K562 (cell line): ENCODE data around the gene SMAP2. TPM values are rescaled to one million over a fixed set of nuclear protein-coding genes. Genes with fewer than 3 reads are reported as not detected.

Experiments
- ATF1 ChIP-seq, 2 experiments: fragments of 450-650 bp in 1 of 2; IDR thresholded peaks; 2 replicates each; pipeline ENCODE4 v1.6.1; 2016; ENCODE audit warnings: missing compliant biosample characterization in 1 of 2, missing genetic modification characterization in 1 of 2
- CAMTA2 ChIP-seq: fragments of 250-450 bp; sonication (Bioruptor Pico); conservative IDR thresholded peaks from 2 replicates; pipeline ENCODE4 v1.5.1; 2022
- CBX3 ChIP-seq, 2 experiments: IDR thresholded peaks; 1 replicate in 1 of 2; 2 replicates in 1 of 2; pipeline ENCODE4 v1.6.1; 2012; ENCODE audit warnings: inconsistent platforms in 2 of 2, low read length in 2 of 2, borderline replicate concordance in 1 of 2, control low read depth in 1 of 2
- CCNT2 ChIP-seq: IDR thresholded peaks from 2 replicates; pipeline ENCODE4 v1.6.1; 2011; ENCODE audit warnings: borderline replicate concordance, low read depth, mild to moderate bottlenecking, moderate library complexity, mixed read lengths, low read length; ENCODE audit not compliant: insufficient read length; ENCODE audit errors: extremely low read depth
- DACH1 ChIP-seq: fragments of 450-650 bp; IDR thresholded peaks from 2 replicates; pipeline ENCODE4 v1.6.1; 2018; ENCODE audit not compliant: partially characterized antibody
- FOXK1 ChIP-seq: sonication (generic); formaldehyde crosslinking; IDR thresholded peaks from 2 replicates; pipeline ENCODE4 v1.8.0; 2022; ENCODE audit warnings: missing genetic modification reagents, mild to moderate bottlenecking, borderline replicate concordance
- MED1 ChIP-seq: sonication (generic); formaldehyde crosslinking; IDR thresholded peaks from 2 replicates; pipeline ENCODE4 v1.8.1; 2023; ENCODE audit warnings: missing genetic modification reagents, borderline replicate concordance
- NR1H2 ChIP-seq: sonication (generic); formaldehyde crosslinking; IDR thresholded peaks from 2 replicates; pipeline ENCODE4 v1.4.0; 2020; ENCODE audit warnings: mild to moderate bottlenecking, missing genetic modification reagents
- NRF1 ChIP-seq, 2 experiments: fragments of 450-650 bp; IDR thresholded peaks in 1 of 2; conservative IDR thresholded peaks in 1 of 2; 2 replicates each; pipeline ENCODE4 v1.6.1; 2014; ENCODE audit warnings: mild to moderate bottlenecking in 2 of 2
- PHB ChIP-seq: fragments of 250-450 bp; sonication (Bioruptor Pico); IDR thresholded peaks from 2 replicates; pipeline ENCODE4 v1.5.0; 2021
- PRMT5 ChIP-seq: sonication (generic); formaldehyde crosslinking; IDR thresholded peaks from 2 replicates; pipeline ENCODE4 v1.5.0; 2020; ENCODE audit warnings: missing genetic modification reagents
- RBM14 ChIP-seq: fragments of 200-400 bp; formaldehyde crosslinking; IDR thresholded peaks from 2 replicates; pipeline ENCODE4 v1.6.1; 2018; ENCODE audit warnings: low read depth, mild to moderate bottlenecking, low read length, moderate library complexity, borderline replicate concordance; ENCODE audit not compliant: insufficient read depth
- TAL1 ChIP-seq: fragments of 450-650 bp; IDR thresholded peaks from 2 replicates; pipeline ENCODE4 v1.6.1; 2016; ENCODE audit warnings: mild to moderate bottlenecking
- U2AF2 ChIP-seq: fragments of 200-400 bp; formaldehyde crosslinking; optimal IDR thresholded peaks from 2 replicates; pipeline ENCODE3; 2017; ENCODE audit warnings: low read depth, mild to moderate bottlenecking, low read length
- YBX1 ChIP-seq: fragments of 450-650 bp; IDR thresholded peaks from 2 replicates; pipeline ENCODE4 v1.7.1; 2016; ENCODE audit warnings: mild to moderate bottlenecking
- ZBED1 ChIP-seq: IDR thresholded peaks from 2 replicates; pipeline ENCODE4 v1.6.1; 2014
- ZEB2 ChIP-seq: fragments of 450-650 bp; IDR thresholded peaks from 2 replicates; pipeline ENCODE4 v1.6.1; 2016
- ZNF347 ChIP-seq: fragments of 450-650 bp; formaldehyde crosslinking; IDR thresholded peaks from 2 replicates; pipeline ENCODE4 v1.4.0; 2020; ENCODE audit warnings: low read depth, mild to moderate bottlenecking, moderate library complexity
- ZNF589 ChIP-seq: fragments of 200-800 bp; sonication (Bioruptor generic); IDR thresholded peaks from 2 replicates; pipeline ENCODE4 v1.6.1; 2016; ENCODE audit warnings: low read depth, missing genetic modification characterization, missing compliant biosample characterization
- polyA plus RNA-seq, 8 experiments: library from polyadenylated mRNA; depleted of rRNA in 4 of 8; stranded (reverse) in 5 of 8; unstranded in 3 of 8; fragments of >200 nt; fragmentation: Nextera tagmentation in 2 of 8; fragmentation: Illumina TruSeq in 1 of 8; extraction: Ambion mirVana in 2 of 8; extraction: Trizol in 1 of 8; gene quantifications; 2 replicates each; pipeline versions ENCODE4 v1.2.1 to v1.2.3, GENCODE V29; 2011 to 2014; ENCODE audit warnings: inconsistent platforms in 1 of 8, missing spikeins in 1 of 8
- total RNA-seq, 7 experiments: library from RNA; depleted of rRNA in 6 of 7; stranded (reverse); fragments of >200 nt in 6 of 7; fragmentation: Illumina TruSeq in 2 of 7; extraction: Trizol in 2 of 7; gene quantifications; 2 replicates each; pipeline versions ENCODE4 v1.2.1 to v1.2.3, GENCODE V29; 2011 to 2021; ENCODE audit warnings: low replicate concordance in 1 of 7
- TF ChIP-seq, protein P1 (sequence below): sonication (generic); formaldehyde crosslinking; IDR thresholded peaks from 2 replicates; pipeline ENCODE4 v1.8.0; 2022; ENCODE audit warnings: mild to moderate bottlenecking, missing genetic modification reagents
- TF ChIP-seq, protein P2 (sequence below): fragments of 250-450 bp; sonication (Bioruptor Pico); IDR thresholded peaks from 2 replicates; pipeline ENCODE4 v1.8.0; 2022; ENCODE audit warnings: inconsistent platforms, mild to moderate bottlenecking, moderate library complexity, borderline replicate concordance
- TF ChIP-seq, protein P3 (sequence below): fragments of 450-650 bp; IDR thresholded peaks from 2 replicates; pipeline ENCODE4 v1.6.1; 2018; ENCODE audit warnings: mild to moderate bottlenecking, low read depth; ENCODE audit not compliant: partially characterized antibody

Gene SMAP2
- total and polyA plus RNA-seq, 9 of the 15 experiments (the other 6 are each of a cell fraction or from before 2014, with no cell fraction given) = 38.7 to 212 (median 94.1) TPM

DNA sequence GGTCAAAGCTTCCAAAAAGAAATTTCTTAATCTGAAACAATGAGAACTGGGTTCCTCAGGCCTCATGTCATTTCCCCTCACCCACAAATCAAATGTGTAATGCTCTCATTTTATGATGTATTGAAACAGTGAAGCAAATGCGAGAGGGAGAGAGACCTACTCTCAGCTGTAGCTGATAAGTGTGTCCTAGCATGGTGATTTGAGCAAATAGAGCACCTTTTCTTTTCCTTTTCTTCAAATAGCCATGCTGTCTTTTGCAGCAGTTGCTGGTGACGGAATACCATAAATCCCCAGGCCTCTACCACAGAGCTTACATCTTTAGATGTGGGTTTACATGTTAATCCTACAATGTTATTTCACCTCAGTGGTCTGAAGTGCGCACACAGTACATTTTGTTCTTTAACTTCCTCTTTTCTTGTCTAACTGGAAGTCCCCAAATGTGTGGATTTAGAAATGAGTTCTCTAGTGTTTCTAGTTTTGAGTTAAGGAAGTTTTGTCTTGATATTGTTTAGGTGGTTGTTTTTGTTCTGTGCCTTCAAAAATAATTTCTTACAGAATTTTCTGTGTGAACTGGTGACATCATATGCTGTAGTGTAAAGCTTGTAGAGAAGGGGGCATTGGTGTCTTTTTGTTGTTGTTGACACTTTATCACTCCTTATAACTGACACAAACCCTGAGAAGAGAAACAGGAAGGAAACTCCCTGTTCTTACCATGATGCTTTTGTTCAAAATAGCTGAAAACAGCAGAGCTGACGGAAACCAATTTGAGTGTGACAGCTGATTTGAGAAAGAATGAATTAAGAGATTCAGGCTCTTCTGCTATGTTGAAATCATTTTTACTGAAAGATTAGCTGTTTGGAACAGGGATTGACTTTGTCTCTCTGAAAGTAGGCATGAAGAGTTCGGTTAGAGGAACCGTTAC lies 12.2 kb downstream of the SMAP2 start (continued):
- TF ChIP-seq, protein P1, sequence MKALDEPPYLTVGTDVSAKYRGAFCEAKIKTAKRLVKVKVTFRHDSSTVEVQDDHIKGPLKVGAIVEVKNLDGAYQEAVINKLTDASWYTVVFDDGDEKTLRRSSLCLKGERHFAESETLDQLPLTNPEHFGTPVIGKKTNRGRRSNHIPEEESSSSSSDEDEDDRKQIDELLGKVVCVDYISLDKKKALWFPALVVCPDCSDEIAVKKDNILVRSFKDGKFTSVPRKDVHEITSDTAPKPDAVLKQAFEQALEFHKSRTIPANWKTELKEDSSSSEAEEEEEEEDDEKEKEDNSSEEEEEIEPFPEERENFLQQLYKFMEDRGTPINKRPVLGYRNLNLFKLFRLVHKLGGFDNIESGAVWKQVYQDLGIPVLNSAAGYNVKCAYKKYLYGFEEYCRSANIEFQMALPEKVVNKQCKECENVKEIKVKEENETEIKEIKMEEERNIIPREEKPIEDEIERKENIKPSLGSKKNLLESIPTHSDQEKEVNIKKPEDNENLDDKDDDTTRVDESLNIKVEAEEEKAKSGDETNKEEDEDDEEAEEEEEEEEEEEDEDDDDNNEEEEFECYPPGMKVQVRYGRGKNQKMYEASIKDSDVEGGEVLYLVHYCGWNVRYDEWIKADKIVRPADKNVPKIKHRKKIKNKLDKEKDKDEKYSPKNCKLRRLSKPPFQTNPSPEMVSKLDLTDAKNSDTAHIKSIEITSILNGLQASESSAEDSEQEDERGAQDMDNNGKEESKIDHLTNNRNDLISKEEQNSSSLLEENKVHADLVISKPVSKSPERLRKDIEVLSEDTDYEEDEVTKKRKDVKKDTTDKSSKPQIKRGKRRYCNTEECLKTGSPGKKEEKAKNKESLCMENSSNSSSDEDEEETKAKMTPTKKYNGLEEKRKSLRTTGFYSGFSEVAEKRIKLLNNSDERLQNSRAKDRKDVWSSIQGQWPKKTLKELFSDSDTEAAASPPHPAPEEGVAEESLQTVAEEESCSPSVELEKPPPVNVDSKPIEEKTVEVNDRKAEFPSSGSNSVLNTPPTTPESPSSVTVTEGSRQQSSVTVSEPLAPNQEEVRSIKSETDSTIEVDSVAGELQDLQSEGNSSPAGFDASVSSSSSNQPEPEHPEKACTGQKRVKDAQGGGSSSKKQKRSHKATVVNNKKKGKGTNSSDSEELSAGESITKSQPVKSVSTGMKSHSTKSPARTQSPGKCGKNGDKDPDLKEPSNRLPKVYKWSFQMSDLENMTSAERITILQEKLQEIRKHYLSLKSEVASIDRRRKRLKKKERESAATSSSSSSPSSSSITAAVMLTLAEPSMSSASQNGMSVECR (CRISPR knock-in tag) = no peak
- TF ChIP-seq CAMTA2 = no peak
- no peak for TF ChIP-seq DACH1
- TF ChIP-seq TAL1 = no peak
- TF ChIP-seq, protein P2, sequence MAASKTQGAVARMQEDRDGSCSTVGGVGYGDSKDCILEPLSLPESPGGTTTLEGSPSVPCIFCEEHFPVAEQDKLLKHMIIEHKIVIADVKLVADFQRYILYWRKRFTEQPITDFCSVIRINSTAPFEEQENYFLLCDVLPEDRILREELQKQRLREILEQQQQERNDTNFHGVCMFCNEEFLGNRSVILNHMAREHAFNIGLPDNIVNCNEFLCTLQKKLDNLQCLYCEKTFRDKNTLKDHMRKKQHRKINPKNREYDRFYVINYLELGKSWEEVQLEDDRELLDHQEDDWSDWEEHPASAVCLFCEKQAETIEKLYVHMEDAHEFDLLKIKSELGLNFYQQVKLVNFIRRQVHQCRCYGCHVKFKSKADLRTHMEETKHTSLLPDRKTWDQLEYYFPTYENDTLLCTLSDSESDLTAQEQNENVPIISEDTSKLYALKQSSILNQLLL (CRISPR knock-in tag) = no peak
- no peak for TF ChIP-seq NR1H2 (CRISPR knock-in tag)
- TF ChIP-seq YBX1 = no peak
- no peak for TF ChIP-seq U2AF2
- TF ChIP-seq, protein P3, sequence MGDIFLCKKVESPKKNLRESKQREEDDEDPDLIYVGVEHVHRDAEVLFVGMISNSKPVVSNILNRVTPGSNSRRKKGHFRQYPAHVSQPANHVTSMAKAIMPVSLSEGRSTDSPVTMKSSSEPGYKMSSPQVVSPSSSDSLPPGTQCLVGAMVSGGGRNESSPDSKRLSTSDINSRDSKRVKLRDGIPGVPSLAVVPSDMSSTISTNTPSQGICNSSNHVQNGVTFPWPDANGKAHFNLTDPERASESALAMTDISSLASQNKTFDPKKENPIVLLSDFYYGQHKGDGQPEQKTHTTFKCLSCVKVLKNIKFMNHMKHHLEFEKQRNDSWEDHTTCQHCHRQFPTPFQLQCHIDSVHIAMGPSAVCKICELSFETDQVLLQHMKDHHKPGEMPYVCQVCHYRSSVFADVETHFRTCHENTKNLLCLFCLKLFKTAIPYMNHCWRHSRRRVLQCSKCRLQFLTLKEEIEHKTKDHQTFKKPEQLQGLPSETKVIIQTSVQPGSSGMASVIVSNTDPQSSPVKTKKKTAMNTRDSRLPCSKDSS = no peak
- no peak for TF ChIP-seq CBX3 (IDR thresholded peaks at IDR 0.05; ENCODE audit: borderline replicate concordance in 1 of 2, low read length in 2 of 2)
- no peak for TF ChIP-seq NRF1 (conservative IDR thresholded peaks at IDR 0.05 in 1 of 2, IDR thresholded peaks at IDR 0.05 in 1 of 2)
- TF ChIP-seq ZBED1 = no peak
- TF ChIP-seq RBM14 = no peak
- TF ChIP-seq ZNF347 = no peak
- TF ChIP-seq ZEB2 = peak; percentile 75
- TF ChIP-seq FOXK1 = no peak
- TF ChIP-seq PHB (CRISPR knock-in tag) = no peak
- TF ChIP-seq PRMT5 = no peak
- TF ChIP-seq CCNT2 = no peak
- TF ChIP-seq MED1 (CRISPR knock-in tag) = no peak
- TF ChIP-seq ATF1 (CRISPR knock-in tag; IDR thresholded peaks at IDR 0.05) = no peak
- peak; percentile 36 for TF ChIP-seq ATF1 (tag; IDR thresholded peaks at IDR 0.05)
- peak; percentile 83; the same call in 1 of the 2 replicates for TF ChIP-seq ZNF589 (CRISPR knock-in tag)
